Posterior vena cava (tissue), 2 donors: ENCODE results near the gene AKAP7. TPM values are rescaled to one million over a fixed set of nuclear protein-coding genes. Genes with fewer than 3 reads are reported as not detected.
"Not testable (repeated sequence)": the region's sequence is repeated elsewhere in the genome, so short reads cannot be mapped to it uniquely, and the experiment has no call there.

Experiments used
- DNase-seq: peaks from one replicate; pipeline ENCODE4 v3.0.0-alpha.2; 2020; ENCODE audit warnings: low spot score
- intact Hi-C, 2 donors: fragments of 100-400 bp; cut with DNase I; formaldehyde crosslinking; loops; one replicate each; pipeline versions ENCODE4 v1.14.1 to v1.14.2; 2022 to 2023
- total RNA-seq, 2 donors: library from RNA; stranded (reverse); fragmentation: NEBNext Ultra II Directional; extraction: Animal tissue kit (Norgen Biotek cat#: 25700); gene quantifications; one replicate each; pipeline ENCODE4 v1.2.1, GENCODE V29; 2021
- donor health status: DM: yes; HTN: yes; CAD: no.
- donor health status: DM: yes; HTN: yes; CAD: no.

AKAP7 gene
- total RNA-seq, 2 donors from 2014 or later, result 11.3 to 12.0 TPM

- intact Hi-C loops, result no loop called here
- DNase-seq, result no peak
Measured at GRCh38 chr6:131226459-131227157, 91.3 kb downstream of the AKAP7 start.

GRCh38 chr6:131227158-131227543 is 91.9 kb downstream of the AKAP7 start:
- intact Hi-C loops, result no loop called here
- DNase-seq, result no peak

GRCh38 chr6:131231103-131231502 is 95.8 kb downstream of the AKAP7 start:
- DNase-seq, result no peak
- intact Hi-C loops, result no loop called here

- intact Hi-C loops, result no loop called here
- DNase-seq, result no peak
Measured at GRCh38 chr6:131231891-131232290, 96.6 kb downstream of the AKAP7 start.

GRCh38 chr6:131244942-131245341 is 109.7 kb downstream of the AKAP7 start:
- no peak for DNase-seq
- intact Hi-C loops, result no loop called here

- DNase-seq, result no peak
- intact Hi-C loops, result loop anchor here in 1 of 2 donors (5.0 kb wide), 1 partner anchor 232 kb away; no protein-coding TSS in a partner anchor
Measured at GRCh38 chr6:131250122-131250521, 114.9 kb downstream of the AKAP7 start.

GRCh38 chr6:131250936-131251335 is 115.7 kb downstream of the AKAP7 start:
- DNase-seq, result no peak
- intact Hi-C loops, result loop anchor here in 1 of 2 donors (1.0 to 5.0 kb wide), 2 partner anchors 12 to 231 kb away; no protein-coding TSS in a partner anchor

- intact Hi-C loops, result loop anchor here in 1 of 2 donors (1.0 to 5.0 kb wide), 2 partner anchors 12 to 231 kb away; no protein-coding TSS in a partner anchor
- no peak for DNase-seq
Measured at GRCh38 chr6:131251590-131252199, 116.4 kb downstream of the AKAP7 start.

GRCh38 chr6:131255434-131255833 is 120.2 kb downstream of the AKAP7 start:
- DNase-seq, result no peak

GRCh38 chr6:131255911-131256310 is 120.6 kb downstream of the AKAP7 start:
- intact Hi-C loops, result no loop called here
- no peak for DNase-seq

More at GRCh38 chr6:131255434-131255833, 120.2 kb downstream of the AKAP7 start:
- intact Hi-C loops, result no loop called here

- intact Hi-C loops, result no loop called here
- DNase-seq, result no peak
Measured at GRCh38 chr6:131257104-131257503, 121.8 kb downstream of the AKAP7 start.

- DNase-seq, result no peak
- intact Hi-C loops, result no loop called here
Measured at GRCh38 chr6:131258010-131258652, 122.9 kb downstream of the AKAP7 start.

- intact Hi-C loops, result no loop called here
Measured at GRCh38 chr6:131258816-131259476, 123.7 kb downstream of the AKAP7 start.

GRCh38 chr6:131260960-131261359 is 125.7 kb downstream of the AKAP7 start:
- DNase-seq, intact Hi-C loops: not testable (repeated sequence)

More at GRCh38 chr6:131258816-131259476, 123.7 kb downstream of the AKAP7 start:
- DNase-seq, result no peak

GRCh38 chr6:131262060-131262459 is 126.8 kb downstream of the AKAP7 start:
- DNase-seq, result no peak
- intact Hi-C loops, result no loop called here

- no peak for DNase-seq
- intact Hi-C loops, result no loop called here
Measured at GRCh38 chr6:131265939-131266338, 130.7 kb downstream of the AKAP7 start.

GRCh38 chr6:131268303-131268702 is 133.0 kb downstream of the AKAP7 start:
- intact Hi-C loops, result no loop called here
- no peak for DNase-seq

GRCh38 chr6:131269565-131270391 is 134.5 kb downstream of the AKAP7 start:
- intact Hi-C loops, result no loop called here
- DNase-seq, result no peak

- no peak for DNase-seq
- intact Hi-C loops, result no loop called here
Measured at GRCh38 chr6:131270534-131270933, 135.3 kb downstream of the AKAP7 start.
